GM19023 (cell line): ENCODE measurements around the gene ACTL7B.
"Not testable (repeated sequence)": the region's sequence is repeated elsewhere in the genome, so short reads cannot be mapped to it uniquely, and the experiment has no call there.

Source experiments
- ATAC-seq: cut with Tn5 transposase; IDR thresholded peaks from one replicate; pipeline ENCODE4 v1.9.1; 2021; ENCODE audit warnings: mild to moderate bottlenecking, moderate library complexity; ENCODE audit not compliant: unreplicated experiment

The ACTL7B gene

DNA sequence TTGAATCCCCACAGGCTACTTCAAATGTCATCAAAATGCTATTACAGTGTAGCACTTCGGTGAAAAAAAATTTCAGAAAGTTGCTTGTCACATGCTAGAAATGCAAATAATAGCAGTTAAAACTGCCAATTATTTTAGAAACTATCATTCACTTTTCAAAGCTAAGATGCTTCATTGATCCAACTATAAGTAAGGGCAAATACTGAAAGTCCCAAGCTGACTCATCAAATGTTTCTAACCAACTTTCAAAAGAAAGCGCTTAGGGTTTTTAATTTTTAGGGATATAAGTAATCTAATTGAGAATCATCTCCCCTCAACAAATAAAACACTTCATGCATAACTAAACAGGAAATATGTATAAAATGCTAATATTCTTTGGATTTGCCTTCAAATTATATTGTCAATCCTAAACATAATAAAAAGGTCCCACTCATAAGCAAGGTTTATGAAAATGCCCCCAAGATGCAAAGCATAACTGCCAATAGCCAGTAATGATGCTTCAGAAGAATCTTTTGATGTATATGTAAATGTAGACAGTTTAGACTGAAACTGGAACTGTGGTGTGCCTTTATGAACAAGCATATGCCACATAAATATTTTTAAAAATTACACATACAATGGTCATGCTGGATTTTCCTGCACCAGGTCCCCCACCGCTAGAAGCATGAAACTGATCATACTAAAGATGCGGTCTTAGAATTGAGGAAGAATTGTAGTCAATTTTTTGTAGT lies 18.4 kb upstream of the ACTL7B start:
- ATAC-seq = no peak

- no peak for ATAC-seq
Measured at GRCh38 chr9:108869092-108869725, 13.4 kb upstream of the ACTL7B start.

DNA sequence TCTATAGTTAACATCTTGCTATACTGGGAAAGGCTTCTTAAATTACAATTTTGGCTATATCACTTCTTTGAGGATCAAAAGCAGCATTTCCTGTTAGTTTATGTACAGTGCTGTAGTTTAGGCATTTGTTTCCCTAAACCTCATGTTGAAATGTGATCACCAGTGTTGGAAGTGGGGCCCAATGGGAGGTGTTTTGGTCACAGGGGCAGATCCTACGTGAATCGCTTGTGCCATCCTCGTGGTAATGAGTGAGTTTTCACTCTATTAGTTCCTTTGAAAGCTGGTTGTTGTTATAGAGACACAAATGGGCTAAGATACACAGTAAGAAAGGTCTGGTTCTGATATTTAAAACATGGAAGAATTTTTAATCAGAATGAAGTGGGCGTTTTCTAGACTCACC lies 12.0 kb upstream of the ACTL7B start:
- ATAC-seq = no peak

- no peak for ATAC-seq
Measured at GRCh38 chr9:108867116-108867515, 11.3 kb upstream of the ACTL7B start.

DNA sequence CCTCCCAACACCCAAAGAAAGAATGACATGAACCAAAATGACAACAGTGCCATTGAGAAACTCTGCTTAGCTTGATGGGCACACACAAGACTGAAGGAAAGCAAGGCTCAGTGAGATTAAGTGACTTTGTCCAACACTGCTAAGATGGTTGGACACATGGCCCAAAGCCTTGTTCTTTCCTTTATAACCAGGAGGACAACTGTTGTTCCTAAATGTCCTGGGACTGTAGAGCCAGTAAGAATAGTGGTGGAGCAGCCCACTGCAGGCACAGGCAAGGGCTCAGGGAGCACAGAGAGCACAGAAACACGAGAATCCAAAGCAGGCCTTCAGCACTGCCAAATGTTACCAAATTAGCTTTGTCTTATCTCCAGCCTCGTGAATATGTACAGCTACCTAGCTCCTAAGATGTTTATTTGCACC lies 10.2 kb upstream of the ACTL7B start:
- ATAC-seq = no peak

DNA sequence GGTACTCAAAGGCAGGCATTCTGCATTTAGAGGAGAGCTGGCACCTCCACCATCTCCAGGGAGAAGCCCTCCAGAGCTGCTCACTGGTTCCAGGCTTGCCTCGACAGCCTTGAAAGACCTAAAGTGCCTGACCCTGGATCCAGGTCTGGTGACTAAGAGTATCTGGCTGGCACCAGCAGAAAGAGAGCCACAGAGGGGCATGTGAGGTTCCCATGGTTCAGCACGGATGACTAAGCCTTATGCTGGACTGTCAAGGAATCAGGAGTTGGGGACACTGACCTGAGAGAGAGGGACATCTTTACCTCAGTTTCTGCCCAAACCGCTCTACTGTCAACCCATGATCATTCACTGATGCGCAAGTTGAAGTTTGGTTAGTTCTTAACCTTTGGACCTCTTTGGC lies 9.3 kb upstream of the ACTL7B start:
- ATAC-seq = no peak

DNA sequence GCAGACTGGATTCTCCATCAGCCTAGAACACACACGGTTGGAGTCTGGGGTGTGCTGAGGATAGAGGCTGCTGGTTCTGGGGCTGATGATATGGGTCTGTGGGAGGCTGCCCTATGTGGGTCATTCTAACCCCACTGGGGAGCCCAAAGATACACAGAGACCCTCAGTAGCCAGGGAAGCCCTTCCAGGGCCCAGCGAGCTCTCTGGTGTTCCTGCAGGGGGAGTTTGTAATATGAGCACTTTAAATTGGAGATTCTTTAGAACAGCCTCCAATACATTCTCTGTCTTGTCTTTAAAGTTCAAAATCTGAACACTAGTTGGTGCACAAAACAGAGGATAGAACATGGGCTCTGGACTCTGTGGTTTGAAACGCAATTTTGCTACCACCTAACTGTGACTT lies 8.7 kb upstream of the ACTL7B start:
- no peak for ATAC-seq

GRCh38 chr9:108863891-108864290 lies 8.1 kb upstream of the ACTL7B start:
- no peak for ATAC-seq

GRCh38 chr9:108861997-108862396 lies 6.2 kb upstream of the ACTL7B start, which contains the start of gene ACTL7A:
ACTL7A (plus strand) TSS chr9:108862266; CDS start chr9:108862323, 57 bp downstream.
- ATAC-seq = no peak

DNA sequence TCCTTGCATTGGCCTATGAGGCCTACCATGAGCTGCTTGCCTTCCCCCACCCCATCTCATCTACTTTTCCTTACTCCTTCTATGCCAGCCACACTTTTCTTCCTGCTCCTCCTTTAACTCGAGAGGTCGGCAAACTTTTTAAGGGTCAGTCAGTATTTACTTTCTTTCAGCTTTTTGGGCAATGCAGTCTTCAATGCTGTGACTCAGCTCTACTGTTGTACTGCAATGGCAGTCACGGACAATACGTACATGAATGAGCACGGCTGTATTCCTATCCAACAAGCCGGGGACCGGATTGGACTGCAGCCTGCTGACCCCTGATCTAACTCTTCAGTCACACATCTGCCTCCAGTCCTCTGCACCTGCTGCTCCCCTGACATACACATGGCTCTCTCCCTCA lies 5.7 kb upstream of the ACTL7B start:
- no peak for ATAC-seq

GRCh38 chr9:108860764-108861163 lies 5.0 kb upstream of the ACTL7B start:
- no peak for ATAC-seq

DNA sequence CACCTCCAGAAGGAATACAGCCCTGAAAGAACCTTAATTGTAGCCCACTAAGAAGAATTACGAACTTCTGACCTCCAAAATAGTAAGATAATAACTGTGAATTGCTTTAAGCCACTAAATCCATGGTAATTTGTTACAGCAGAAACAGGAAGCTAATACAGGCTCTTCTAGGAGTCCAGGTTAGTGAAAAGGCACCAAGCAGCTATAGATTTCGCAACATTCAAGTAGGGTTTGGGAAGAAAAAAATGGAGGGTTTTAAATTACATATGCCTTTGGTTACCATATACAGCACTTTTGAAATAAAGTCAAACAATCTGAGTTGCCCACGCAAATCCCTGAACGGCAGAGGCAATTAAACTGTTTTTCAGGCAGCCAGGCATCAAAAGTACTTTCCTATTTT lies 4.6 kb upstream of the ACTL7B start:
- ATAC-seq = no peak

- ATAC-seq = peak; percentile 62
Measured at GRCh38 chr9:108859459-108860114, 3.8 kb upstream of the ACTL7B start.

DNA sequence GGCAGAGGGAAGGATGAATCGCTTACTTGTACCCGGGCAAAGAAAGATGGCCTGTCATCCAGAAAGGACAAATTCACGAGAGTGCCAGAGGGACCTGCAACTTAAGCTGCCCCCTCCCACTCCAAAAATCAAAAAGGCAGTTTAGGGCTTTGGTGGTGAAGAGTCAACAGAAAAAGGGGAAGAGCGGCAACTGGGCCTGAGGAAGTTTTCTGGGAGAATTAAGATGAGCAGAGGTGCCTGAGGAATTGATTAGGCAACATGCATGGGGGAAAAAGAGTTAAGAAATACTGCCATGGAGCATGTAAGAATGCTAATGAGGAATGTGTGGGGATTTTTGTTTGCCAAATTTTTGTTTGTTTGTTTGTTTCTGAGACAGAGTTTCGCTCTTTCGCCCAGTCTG lies 1.8 kb upstream of the ACTL7B start:
- no peak for ATAC-seq

DNA sequence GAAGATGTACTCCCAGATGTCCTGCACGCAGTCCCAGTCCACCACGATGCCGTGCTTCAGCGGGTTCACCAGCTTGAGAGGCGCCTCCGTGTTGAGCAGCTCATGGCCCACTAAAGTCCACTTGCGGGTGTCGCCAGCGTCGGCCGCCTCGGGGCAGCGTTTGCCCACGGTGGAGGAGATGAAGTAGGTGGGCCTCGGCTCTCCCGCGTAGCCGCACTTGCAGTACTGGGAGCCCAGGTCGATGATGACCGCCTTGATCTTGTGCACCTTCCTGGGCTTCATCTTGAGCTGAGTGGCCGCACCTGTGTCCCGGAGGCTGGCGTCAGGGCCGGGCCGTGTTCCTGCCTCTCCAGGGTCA lies 278 bp downstream of the ACTL7B start:
- no peak for ATAC-seq

DNA sequence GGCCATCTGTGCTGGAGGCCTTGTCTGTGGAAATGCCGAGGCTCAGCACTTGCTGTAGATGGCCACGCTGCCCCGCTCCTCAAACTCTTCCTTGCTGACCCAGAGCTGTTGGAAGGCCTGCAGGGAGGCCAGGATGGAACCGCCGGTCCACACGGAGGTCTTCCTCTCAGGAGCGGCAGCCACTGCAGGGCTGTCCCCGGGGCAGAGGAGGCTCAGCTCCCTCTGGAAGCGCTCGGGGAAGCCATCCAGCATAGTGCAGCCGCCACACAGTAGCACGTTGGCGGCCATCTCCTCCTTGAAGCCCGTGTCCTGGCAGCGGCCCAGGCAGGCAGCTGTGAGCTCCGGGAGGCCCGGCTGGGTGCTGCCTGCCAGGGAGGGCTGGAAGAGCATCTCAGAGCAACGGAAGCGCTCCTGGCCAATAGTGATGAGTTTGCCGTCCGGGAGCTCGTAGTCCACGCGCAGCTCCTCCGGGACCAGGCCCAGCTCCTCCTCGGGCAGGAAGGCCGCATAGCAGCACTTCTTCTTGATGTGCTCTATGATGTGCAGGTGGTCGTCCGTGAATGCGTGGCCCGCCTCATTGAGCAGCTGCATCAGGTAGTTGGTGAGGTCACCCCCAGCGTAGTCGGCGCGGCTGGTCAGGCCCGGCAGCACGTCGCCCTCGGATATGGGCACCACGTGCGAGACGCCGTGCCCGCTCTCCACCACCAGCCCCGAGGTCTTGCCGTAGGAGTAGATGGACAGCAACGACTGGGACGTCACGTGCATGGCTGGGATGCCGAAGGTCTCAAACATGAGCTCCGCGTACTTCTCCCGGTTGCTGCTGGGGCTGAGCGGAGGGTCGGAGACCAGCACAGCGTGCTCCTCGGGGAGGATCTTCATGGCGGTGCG lies 901 bp downstream of the ACTL7B start:
- no peak for ATAC-seq

DNA sequence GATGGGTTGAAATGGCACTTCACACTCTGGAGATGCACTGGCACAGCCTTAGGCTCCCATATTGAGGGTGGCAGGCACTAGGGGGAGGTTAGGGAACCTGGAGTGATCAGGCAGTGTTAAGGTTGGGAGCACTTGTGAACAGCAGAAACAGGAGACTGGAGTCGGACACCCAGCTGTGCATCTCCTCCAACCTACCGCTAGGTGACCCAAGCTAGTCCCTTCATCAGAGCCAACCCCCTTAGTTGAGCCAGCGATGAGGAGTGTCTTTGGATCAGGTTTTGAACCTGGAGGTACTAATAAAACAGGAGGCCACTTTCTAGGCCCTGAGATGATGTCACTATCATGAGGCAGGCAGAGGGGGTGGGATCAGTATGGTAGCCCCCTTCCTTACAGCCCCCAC lies 1.7 kb downstream of the ACTL7B start:
- no peak for ATAC-seq

- ATAC-seq = no peak
Measured at GRCh38 chr9:108852079-108852478, 3.7 kb downstream of the ACTL7B start.

- no peak for ATAC-seq
Measured at GRCh38 chr9:108851138-108851537, 4.6 kb downstream of the ACTL7B start.

- ATAC-seq = no peak
Measured at GRCh38 chr9:108850293-108850897, 5.4 kb downstream of the ACTL7B start.

- not testable (repeated sequence) for ATAC-seq
Measured at GRCh38 chr9:108848296-108848695, 7.5 kb downstream of the ACTL7B start.
